Activated CD8-positive, alpha-beta memory T cell treated with anti-CD3 and anti-CD28 coated beads for 24 hours (primary cell): Measurements from ENCODE around the gene TYK2.

ENCODE experiments used
- DNase-seq: peaks from one replicate; pipeline ENCODE4 v3.0.0-alpha.2; 2020

The TYK2 gene

DNA sequence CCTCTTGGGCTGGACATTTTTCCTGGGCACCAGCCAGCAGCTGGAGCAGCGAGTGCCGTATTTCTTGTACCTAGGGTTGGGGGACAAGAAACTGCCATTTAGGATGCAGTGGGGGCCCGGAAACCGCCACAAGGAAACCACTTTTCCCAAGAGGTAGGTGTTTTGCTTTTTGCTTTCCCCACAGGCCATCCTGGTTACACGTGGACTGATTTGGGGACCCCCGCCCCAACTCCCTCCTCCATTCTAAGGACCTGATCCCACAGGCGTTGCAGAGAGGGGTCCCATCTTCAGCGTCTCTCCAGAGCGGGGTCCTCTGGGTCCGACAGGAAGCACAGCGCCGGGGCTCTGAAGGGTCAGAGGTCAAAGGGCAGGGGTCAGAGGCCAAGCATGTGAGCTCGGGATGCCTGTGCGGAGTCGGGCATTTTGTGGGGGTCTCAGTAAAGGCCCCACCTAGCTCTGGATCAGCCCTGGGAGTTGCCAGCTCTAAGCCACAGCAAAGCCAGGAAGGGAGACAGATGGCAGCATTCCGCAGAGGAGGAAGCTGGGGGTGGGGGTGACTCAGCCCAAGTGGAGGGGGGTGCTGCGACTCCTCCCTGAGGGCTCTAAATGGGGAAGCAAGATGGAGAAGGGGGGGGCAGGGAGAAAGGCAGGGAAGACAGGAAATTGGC is 75.1 kb downstream of the TYK2 start:
- DNase-seq: no peak
